Pancreas (tissue), 10 donors: ENCODE results near the gene RUFY1. TPM values are rescaled to one million over a fixed set of nuclear protein-coding genes. Genes with fewer than 3 reads are reported as not detected.

ENCODE experiments used
- ATAC-seq, 4 donors: fragments of 200-7000 bp; cut with Tn5 transposase; one replicate each; pipeline versions ENCODE4 v1.8.0 to v1.9.1; 2020; ENCODE audit warnings: mild to moderate bottlenecking in 4 of 4, moderate library complexity in 4 of 4
- DNase-seq, 6 donors: peaks; one replicate each; pipeline ENCODE4 v3.0.0-alpha.2; 2020
- FAIRE-seq: peaks from 2 replicates; lab custom pipeline; 2012; peaks lifted over from hg19 to GRCh38; lab: Jason Lieb, UNC
- H3K27ac ChIP-seq, 4 donors: fragments of 200-600 bp; sonication (generic); 1 replicate in 3 of 4; 2 replicates in 1 of 4; pipeline versions ENCODE4 v1.5.0 to v1.8.0; 2020
- H3K27me3 ChIP-seq, 4 donors: fragments of 200-600 bp; one replicate each; pipeline ENCODE4 v1.8.0; 2021
- H3K36me3 ChIP-seq, 3 donors: fragments of 200-600 bp; sonication (generic) in 1 of 3; one replicate each; pipeline versions ENCODE4 v1.5.0 to v1.8.0; 2020 to 2021
- H3K4me1 ChIP-seq, 3 donors: fragments of 200-600 bp; one replicate each; pipeline ENCODE4 v1.8.0; 2021
- H3K4me3 ChIP-seq, 4 donors: fragments of 200-600 bp; sonication (generic) in 2 of 4; one replicate each; pipeline versions ENCODE4 v1.5.0 to v1.8.0; 2020 to 2021
- H3K9me3 ChIP-seq, 4 donors: fragments of 200-600 bp; one replicate each; pipeline ENCODE4 v1.8.0; 2021
- CTCF ChIP-seq, 4 donors: fragments of 200-600 bp; sonication (generic) in 3 of 4; IDR thresholded peaks; one replicate each; pipeline versions ENCODE4 v1.5.0 to v1.8.0; 2021; ENCODE audit warnings: antibody characterized with exemption in 4 of 4
- WGBS, 2 donors: extraction: QIAGEN DNeasy Blood & Tissue Kit; methylation state at CpG; one replicate each; pipeline ENCODE4 v1.1.7; 2013; 5-methylcytosine and 5-hydroxymethylcytosine counted together
- intact Hi-C, 3 donors: fragments of 100-400 bp; cut with DNase I; formaldehyde crosslinking; loops; one replicate each; pipeline versions ENCODE4 v1.11.1 to v1.14.2; 2022
- polyA plus RNA-seq, 2 donors: library from polyadenylated mRNA; stranded (reverse); fragments of 200-250 nt; gene quantifications; one replicate each; pipeline ENCODE4 v1.2.3, GENCODE V29; 2013
- total RNA-seq, 6 donors: library from RNA; stranded (reverse); fragmentation: NEBNext Ultra II Directional in 4 of 6; extraction: Animal tissue kit (Norgen Biotek cat#: 25700) in 4 of 6; gene quantifications; one replicate each; pipeline versions ENCODE4 v1.2.1 to v1.2.4, GENCODE V29; 2021 to 2023
- donor health status: healthy with polysubstance abuse.
- donor health status: DM: no; HTN: no; CAD: no; lungs with moderate emphysema.
- donor health status: DM: no; HTN: no; CAD: no.
- donor health status: control.
- donor health status: control.
- donor health status: Bipolar disorder and iron deficiency.
- donor health status: DM: yes; HTN: yes; CAD: no.
- donor health status: DM: no; HTN: no; CAD: no.
- donor health status: DM: no; HTN: no; CAD: no.
- donor health status: DM: yes; HTN: yes; CAD: no.

Gene RUFY1
- total and polyA plus RNA-seq, 8 donors: 16.4 to 35.8 (median 17.9) TPM

GRCh38 chr5:179610109-179610902 lies 60.0 kb downstream of the RUFY1 start:
- peak in 1 of 4 donors; percentile 1 for ATAC-seq
- FAIRE-seq: no peak
- Histone ChIP-seq H3K36me3 (peaks cover 0 to 64% (median 35%) of the 10 kb centered on the region in 3 donors), H3K27me3 (no peaks in the 10 kb centered on the region), H3K4me1 (peaks cover 0 to 3% (median under 1%) of the 10 kb centered on the region in 3 donors), H3K9me3 (no peaks in the 10 kb centered on the region), H3K27ac (no peak overlapping the region), H3K4me3 (no peak overlapping the region)
- DNase-seq: peak in 1 of 6 donors; percentile 55
- intact Hi-C loops: loop anchor here in 1 of 3 donors (10.0 kb wide), 1 partner anchor 114 kb away; no protein-coding TSS in a partner anchor
- TF ChIP-seq CTCF (IDR thresholded peaks at IDR 0.05): no peak
- 75 to 78% methylated on average over 23 of the region's 23 CpGs for WGBS, 2 donors

- Histone ChIP-seq H3K4me3 (no peak overlapping the region), H3K9me3 (no peaks in the 10 kb centered on the region), H3K4me1 (peaks cover 4 to 6% (median 4%) of the 10 kb centered on the region in 3 donors), H3K27ac (no peak overlapping the region), H3K27me3 (no peaks in the 10 kb centered on the region), H3K36me3 (peaks cover 0 to 67% (median 39%) of the 10 kb centered on the region in 3 donors)
- FAIRE-seq: no peak
- ATAC-seq: no peak
- intact Hi-C loops: loop anchor here in 1 of 3 donors (10.0 kb wide), 1 partner anchor 114 kb away; no protein-coding TSS in a partner anchor
- DNase-seq: no peak
- no peak for TF ChIP-seq CTCF (IDR thresholded peaks at IDR 0.05)
Observed at GRCh38 chr5:179610903-179611265, 60.5 kb downstream of the RUFY1 start.

GRCh38 chr5:179612577-179613459 lies 62.5 kb downstream of the RUFY1 start:
- no peak for TF ChIP-seq CTCF (IDR thresholded peaks at IDR 0.05)
- H3K4me1 ChIP-seq: peaks cover 8 to 23% (median 13%) of the 10 kb centered on the region in 3 donors
- ATAC-seq (no peak), FAIRE-seq (no peak), DNase-seq (peak in 1 of 6 donors; percentile 18)
- no peaks in the 10 kb centered on the region for H3K27me3 ChIP-seq
- H3K4me3 ChIP-seq: no peak overlapping the region
- peaks cover 5 to 81% (median 55%) of the 10 kb centered on the region in 3 donors for H3K36me3 ChIP-seq
- 78 to 80% methylated on average over 21 of the region's 21 CpGs for WGBS, 2 donors
- intact Hi-C loops: loop anchor here in 1 of 3 donors (10.0 kb wide), 1 partner anchor 112 kb away; no protein-coding TSS in a partner anchor
- H3K27ac ChIP-seq: no peak overlapping the region
- no peaks in the 10 kb centered on the region for H3K9me3 ChIP-seq

GRCh38 chr5:179613460-179614071 lies 63.2 kb downstream of the RUFY1 start:
- peaks cover 11 to 29% (median 18%) of the 10 kb centered on the region in 3 donors for H3K4me1 ChIP-seq
- H3K27me3 ChIP-seq: no peaks in the 10 kb centered on the region
- H3K4me3 ChIP-seq: no peak overlapping the region
- DNase-seq: peak in 1 of 6 donors; percentile 29
- FAIRE-seq: no peak
- WGBS, 2 donors: 76 to 79% methylated on average over 8 of the region's 8 CpGs
- no peaks in the 10 kb centered on the region for H3K9me3 ChIP-seq
- H3K36me3 ChIP-seq: peaks cover 5 to 85% (median 55%) of the 10 kb centered on the region in 3 donors
- intact Hi-C loops: loop anchor here in 1 of 3 donors (10.0 kb wide), 1 partner anchor 111 kb away; no protein-coding TSS in a partner anchor
- no peak for TF ChIP-seq CTCF (IDR thresholded peaks at IDR 0.05)
- no peak overlapping the region for H3K27ac ChIP-seq
- no peak for ATAC-seq
